Posterior cingulate gyrus (tissue), 11 donors: ENCODE measurements around the gene S100A5.
A peak's percentile ranks its signal among the peaks of the same experiment; 100 is the strongest.
"Not testable (repeated sequence)": the region's sequence is repeated elsewhere in the genome, so short reads cannot be mapped to it uniquely, and the experiment has no call there.

ENCODE experiments used
- DNase-seq, 10 donors: peaks; one replicate each; pipeline versions ENCODE4 v3.0.0 to v3.0.0-alpha.2; 2020 to 2021; ENCODE audit warnings: mixed read lengths in 3 of 10
- intact Hi-C: fragments of 100-400 bp; cut with DNase I; formaldehyde crosslinking; loops from one replicate; pipeline ENCODE4 v1.15.1; 2023

Gene S100A5

GRCh38 chr1:153536671-153537375, 3.9 kb downstream of the S100A5 start:
- DNase-seq, result peak in 1 of 10 donors; percentile 25
- intact Hi-C loops, result no loop called here

DNA sequence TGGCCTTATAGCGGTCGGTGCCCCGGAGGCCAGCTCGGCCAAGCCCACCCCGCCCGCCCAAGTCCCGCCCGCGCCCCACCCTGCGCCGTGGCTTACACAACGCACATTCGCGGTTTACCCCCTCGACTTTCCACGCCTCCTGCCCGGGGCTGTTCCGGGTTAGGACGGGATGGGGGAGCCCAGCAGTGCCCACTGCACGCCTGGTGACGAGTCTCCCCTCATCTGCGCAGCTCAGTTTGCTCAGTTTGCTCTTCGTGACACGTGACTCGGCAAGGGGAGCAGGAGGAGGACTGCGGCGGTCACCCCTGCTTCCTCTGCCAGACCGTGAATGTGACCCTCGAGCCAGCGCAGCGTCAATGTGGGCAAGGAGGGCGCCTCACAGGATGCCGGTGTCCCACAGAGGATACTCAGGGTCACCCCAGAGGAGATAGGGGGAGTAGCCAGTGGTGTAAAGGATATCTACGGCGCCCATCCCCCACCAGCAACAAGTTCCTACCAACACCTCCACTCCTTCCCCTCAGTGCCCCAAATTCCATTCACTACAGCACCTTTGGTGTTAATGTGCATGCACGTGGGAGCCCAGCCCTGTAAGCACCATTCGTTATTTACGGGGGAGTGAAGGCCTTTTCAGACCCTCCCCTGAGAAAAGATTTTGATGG, 4.6 kb downstream of the S100A5 start:
- intact Hi-C loops, result no loop called here
- peak; percentile 45 to 94 (median 60) for DNase-seq

DNA sequence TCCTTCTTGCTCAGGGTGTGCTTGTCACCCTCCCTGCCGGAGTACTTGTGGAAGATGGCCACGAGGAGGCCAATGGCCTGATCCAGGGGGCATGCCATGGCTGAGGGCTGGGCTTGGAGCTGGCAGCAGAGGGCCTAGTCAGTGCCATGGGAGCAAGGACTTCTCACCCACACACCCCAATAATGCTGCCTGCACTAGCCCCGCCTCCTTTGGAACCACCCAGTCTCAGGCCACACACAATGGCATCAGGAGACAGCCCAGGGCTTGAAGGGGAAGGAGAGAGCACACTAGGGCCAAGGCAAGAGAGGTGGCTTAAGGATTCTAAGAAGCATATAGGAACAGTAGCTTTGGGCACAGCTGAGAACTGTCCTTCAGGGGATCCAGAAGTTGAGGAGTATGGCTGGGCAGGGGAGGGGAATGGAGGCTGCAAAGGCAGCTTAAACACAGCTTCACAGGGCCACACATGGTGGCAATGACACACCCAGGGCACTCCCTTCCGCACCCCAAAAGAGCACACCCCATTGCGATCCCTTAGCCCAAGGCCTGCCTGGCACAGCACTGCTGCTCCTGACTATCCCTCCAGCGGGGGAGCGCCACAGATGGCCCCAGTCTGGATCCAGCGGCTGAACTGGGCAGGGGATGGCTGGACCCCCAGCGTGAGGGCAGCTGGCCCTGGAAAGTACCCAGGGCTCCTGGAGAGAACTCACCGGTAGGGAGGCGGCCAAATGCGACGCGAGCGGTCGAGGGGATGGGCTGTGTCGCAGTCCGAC, 5.3 kb downstream of the S100A5 start, which contains the start of gene S100A6:
TSS of gene S100A6 (minus strand) at position 750 of the 770 bp plus-strand sequence. CDS start at position 98, 652 bp downstream.
- intact Hi-C loops, result no loop called here

GRCh38 chr1:153534925-153535241, 5.9 kb downstream of the S100A5 start:
- DNase-seq, result peak in 1 of 10 donors; percentile 0
- intact Hi-C loops, result loop anchor here (5.0 kb wide), 1 partner anchor 32 kb away; the partner anchor contains the start of gene S100A2

More for the DNA sequence above, 5.3 kb downstream of the S100A5 start, which contains the start of gene S100A6:
- peak in 3 of 10 donors; percentile 25 to 89 (median 69) for DNase-seq

- DNase-seq, result no peak
- intact Hi-C loops, result loop anchor here (5.0 kb wide), 1 partner anchor 33 kb away; the partner anchor contains the start of gene S100A2
Observed at GRCh38 chr1:153534226-153534924, 6.4 kb downstream of the S100A5 start.

GRCh38 chr1:153533689-153534201, 7.0 kb downstream of the S100A5 start:
- intact Hi-C loops, result loop anchor here (5.0 kb wide), 1 partner anchor 34 kb away; the partner anchor contains the start of gene S100A2

DNA sequence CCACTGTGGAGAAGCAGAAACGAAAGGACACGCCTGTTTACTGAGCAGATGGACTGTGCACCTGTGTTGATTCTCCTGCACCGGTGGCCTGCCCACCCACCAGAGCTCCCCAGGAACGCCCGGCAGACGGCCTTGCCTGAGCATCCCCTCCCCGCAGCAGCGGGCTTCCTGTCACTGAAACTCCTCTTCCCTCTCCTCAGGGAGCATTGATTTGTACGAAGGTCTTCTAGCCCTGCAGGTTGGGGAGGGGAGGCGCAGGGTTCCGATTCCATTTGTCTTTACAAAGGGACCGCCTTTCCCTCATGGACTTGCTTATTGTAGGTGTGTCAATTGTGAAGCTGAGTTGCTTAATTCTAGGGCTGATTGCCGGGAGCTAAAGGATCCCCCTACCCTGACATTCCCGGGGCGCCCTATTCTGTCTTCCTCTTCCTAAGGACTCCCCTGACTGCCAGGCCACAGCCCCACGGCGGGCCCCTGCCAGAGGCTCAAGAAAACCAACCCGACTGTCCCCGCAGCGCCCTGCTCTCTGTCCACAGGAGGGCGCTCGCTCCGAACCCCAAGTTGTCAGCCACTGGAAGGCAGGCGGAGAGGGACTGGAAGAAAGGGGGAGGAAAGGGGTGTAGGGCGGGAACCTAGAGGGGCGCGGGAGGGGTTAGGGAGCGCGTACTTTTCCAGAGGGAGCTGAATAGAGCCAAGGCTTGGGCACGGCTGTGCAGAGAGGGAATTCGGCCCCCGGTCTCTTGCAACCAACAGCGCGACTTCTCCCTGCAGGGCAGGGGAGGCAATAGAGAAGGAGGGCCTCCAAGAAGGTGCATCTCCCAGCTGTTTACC, 7.8 kb downstream of the S100A5 start:
- intact Hi-C loops, result loop anchor here (5.0 kb wide), 1 partner anchor 34 kb away; the partner anchor contains the start of gene S100A2
- peak; percentile 53 to 97 (median 78) for DNase-seq

More at GRCh38 chr1:153533689-153534201, 7.0 kb downstream of the S100A5 start:
- peak in 4 of 10 donors; percentile 25 to 86 (median 65) for DNase-seq

- intact Hi-C loops, result loop anchor here (5.0 kb wide), 1 partner anchor 35 kb away; the partner anchor contains the start of gene S100A2
Observed at GRCh38 chr1:153532181-153532580, 8.6 kb downstream of the S100A5 start.

DNA sequence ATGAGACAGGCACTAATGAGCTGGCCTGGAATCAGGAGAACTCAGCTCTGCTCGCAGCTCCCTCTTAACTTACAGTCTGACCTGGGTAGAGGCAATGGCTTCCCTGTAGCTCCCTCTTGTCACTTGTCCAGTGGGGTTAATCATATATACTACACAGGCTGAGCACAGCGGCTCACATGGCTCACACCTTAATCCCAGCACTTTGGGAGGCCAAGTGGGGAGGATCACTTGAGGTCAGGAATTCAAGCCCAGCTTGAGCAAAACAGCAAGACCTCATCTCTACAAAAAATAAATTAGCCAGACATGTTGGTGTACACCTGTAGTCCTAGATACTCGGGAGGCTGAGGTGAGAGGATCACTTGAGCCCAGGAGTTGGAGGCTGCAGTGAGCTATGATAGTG, 9.1 kb downstream of the S100A5 start:
- peak in 1 of 10 donors; percentile 28 for DNase-seq
- intact Hi-C loops, result loop anchor here (5.0 kb wide), 1 partner anchor 36 kb away; the partner anchor contains the start of gene S100A2

More at GRCh38 chr1:153532181-153532580, 8.6 kb downstream of the S100A5 start:
- DNase-seq, result peak in 1 of 10 donors; percentile 3

GRCh38 chr1:153527683-153528040, 13.1 kb downstream of the S100A5 start:
- intact Hi-C loops, result no loop called here
- DNase-seq, result no peak

DNA sequence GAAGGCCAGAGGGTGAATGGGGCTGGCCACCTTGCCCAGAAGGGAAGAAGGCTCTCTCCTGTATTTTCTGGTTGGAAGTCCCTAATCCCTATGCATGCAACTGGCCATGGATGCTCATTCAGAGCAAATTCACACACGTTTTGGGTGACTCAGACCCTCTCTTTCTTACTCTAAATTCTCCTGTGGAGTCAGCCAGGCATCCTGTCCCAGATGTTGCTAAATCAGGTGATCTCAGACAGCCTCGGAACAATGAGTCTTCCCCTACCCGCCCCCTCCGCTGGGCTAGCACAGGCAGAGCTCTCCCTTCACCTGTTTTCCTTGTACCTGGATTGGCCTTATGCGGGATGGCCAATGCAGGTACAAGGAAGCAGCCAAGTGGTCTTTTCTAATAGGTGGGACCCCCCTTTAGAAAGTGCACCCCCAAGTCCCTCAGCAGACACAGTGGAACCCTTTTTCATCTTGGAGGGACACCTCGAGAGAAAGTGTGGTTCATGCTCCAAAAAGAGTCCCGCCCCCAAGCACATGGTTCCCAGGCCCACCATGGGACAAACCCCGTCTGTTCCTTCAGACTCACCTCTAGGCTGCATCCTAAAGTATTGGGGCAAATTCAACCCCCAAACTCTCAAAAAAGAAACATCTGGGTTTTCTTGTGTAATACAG, 13.6 kb downstream of the S100A5 start:
- intact Hi-C loops, result no loop called here
- peak in 1 of 10 donors; percentile 9 for DNase-seq

DNA sequence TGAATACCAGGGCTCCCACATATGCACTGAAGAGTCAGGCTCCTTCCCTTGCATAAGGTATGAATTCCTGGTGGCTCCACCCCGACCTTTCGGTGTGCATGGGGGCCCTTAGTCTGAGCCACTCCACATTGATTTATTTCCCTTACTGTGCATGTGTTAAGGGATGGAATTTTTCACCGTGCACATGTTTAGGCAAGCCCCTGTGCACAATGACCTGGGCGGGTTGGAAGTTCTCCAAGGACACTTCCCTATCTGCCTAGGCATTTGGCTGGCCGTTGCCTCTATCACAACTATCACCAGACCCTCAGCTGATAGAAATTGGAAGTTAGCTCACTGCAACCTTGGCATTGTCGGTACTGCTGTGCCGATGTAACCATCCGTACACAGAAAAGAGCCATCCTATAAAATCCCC, 14.6 kb downstream of the S100A5 start:
- no peak for DNase-seq
- intact Hi-C loops, result no loop called here

- intact Hi-C loops, result no loop called here
- no peak for DNase-seq
Observed at GRCh38 chr1:153525088-153525728, 15.5 kb downstream of the S100A5 start.

GRCh38 chr1:153522353-153523048, 18.2 kb downstream of the S100A5 start:
- DNase-seq, intact Hi-C loops: not testable (repeated sequence)

DNA sequence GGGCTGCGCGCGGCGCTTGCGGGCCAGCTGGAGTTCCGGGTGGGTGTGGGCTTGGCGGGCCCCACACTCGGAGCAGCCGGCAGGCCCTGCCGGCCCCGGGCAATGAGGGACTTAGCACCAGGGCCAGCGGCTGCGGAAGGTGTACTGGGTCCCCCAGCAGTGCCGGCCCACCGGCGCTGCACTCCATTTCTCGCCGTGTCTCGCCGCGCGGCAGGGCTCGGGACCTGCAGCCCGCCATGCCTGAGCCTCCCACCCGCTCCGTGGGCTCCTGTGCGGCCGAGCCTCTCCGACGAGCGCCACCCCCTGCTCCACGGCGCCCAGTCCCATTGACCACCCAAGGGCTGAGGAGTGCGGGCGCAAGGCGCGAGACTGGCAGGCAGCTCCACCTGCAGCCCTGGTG, 18.9 kb downstream of the S100A5 start:
- intact Hi-C loops, DNase-seq: not testable (repeated sequence)

- intact Hi-C loops, result no loop called here
- no peak for DNase-seq
Observed at GRCh38 chr1:153520818-153521476, 19.8 kb downstream of the S100A5 start.
